Measurements from ENCODE around the gene GRIN2C. TPM values are rescaled to one million over a fixed set of nuclear protein-coding genes. Genes with fewer than 3 reads are reported as not detected.

The GRIN2C gene
- total RNA-seq, 1 donor from 2014 or later: 0.02 TPM

- DNase-seq (ENCODE audit: low read depth, low spot score): no peak
- H3K4me3 Mint-ChIP-seq: no peak overlapping the region
- no peaks in the 10 kb centered on the region for H3K4me1 Mint-ChIP-seq
- H3K27me3 Mint-ChIP-seq (ENCODE audit: low read depth): no peaks in the 10 kb centered on the region
- TF ChIP-seq CTCF (conservative IDR thresholded peaks at IDR 0.05): no peak
- H3K36me3 Mint-ChIP-seq (ENCODE audit: low read depth): peaks cover 2% of the 10 kb centered on the region
- no peaks in the 10 kb centered on the region for H3K9me3 Mint-ChIP-seq
- no peak overlapping the region for H3K27ac Mint-ChIP-seq (ENCODE audit: unreplicated experiment)
These were observed 60.6 kb downstream of the GRIN2C start for GRCh38 chr17:74799097-74799496.

GRCh38 chr17:74798239-74798707 lies 61.4 kb downstream of the GRIN2C start:
- Mint-ChIP-seq H3K27ac (ENCODE audit: unreplicated experiment) (peak overlapping the region; percentile 35), H3K4me1 (no peaks in the 10 kb centered on the region), H3K27me3 (ENCODE audit: low read depth) (no peaks in the 10 kb centered on the region), H3K9me3 (no peaks in the 10 kb centered on the region), H3K36me3 (ENCODE audit: low read depth) (peaks cover 2% of the 10 kb centered on the region), H3K4me3 (no peak overlapping the region)
- DNase-seq (ENCODE audit: low read depth, low spot score): no peak
- TF ChIP-seq CTCF (conservative IDR thresholded peaks at IDR 0.05): no peak

DNA sequence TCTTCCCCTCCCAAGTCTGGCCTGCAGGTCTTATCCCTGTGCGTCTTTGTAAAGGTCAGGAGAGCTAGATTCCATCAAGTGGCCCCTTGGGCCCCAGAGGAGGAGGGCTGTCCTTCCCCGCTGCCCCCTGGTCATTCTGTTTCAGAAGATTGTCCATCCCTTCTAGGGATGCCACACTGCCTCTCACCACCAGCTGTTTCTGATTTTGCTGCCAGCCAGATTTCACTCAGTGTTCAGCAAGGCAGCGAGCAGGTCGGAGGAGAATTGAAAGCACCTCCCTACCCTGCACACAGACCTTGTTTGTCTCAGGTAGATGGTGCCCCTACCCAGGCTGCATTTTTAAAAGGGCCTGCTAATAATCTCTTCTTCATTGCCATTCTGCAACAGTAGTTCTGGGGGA lies 61.9 kb downstream of the GRIN2C start:
- DNase-seq (ENCODE audit: low read depth, low spot score): no peak
- no peaks in the 10 kb centered on the region for H3K27me3 Mint-ChIP-seq (ENCODE audit: low read depth)
- H3K27ac Mint-ChIP-seq (ENCODE audit: unreplicated experiment): no peak overlapping the region
- peaks cover 2% of the 10 kb centered on the region for H3K36me3 Mint-ChIP-seq (ENCODE audit: low read depth)
- no peak overlapping the region for H3K4me3 Mint-ChIP-seq
- no peaks in the 10 kb centered on the region for H3K4me1 Mint-ChIP-seq
- H3K9me3 Mint-ChIP-seq: no peaks in the 10 kb centered on the region
- TF ChIP-seq CTCF (conservative IDR thresholded peaks at IDR 0.05): no peak

DNA sequence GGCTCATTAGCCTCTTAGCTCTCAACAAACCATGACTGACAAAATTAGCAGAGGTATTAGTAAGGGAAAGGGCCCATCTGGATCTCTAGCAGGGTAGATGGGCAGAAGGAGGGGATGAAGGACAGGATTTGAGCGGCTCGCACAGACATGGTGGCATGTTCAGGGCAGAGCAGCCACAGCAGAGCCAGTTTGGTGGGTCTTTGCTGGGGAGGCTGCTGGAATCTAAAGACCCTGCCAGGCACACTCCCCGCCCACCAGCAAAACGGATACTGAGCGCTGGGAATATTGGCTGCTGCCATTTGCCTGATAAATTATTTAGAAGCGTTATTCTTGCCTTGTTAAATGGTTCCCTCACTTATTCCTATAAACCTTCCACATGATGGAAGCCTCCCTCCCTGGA lies 62.8 kb downstream of the GRIN2C start:
- peak overlapping the region; percentile 36 for H3K27ac Mint-ChIP-seq (ENCODE audit: unreplicated experiment)
- TF ChIP-seq CTCF (conservative IDR thresholded peaks at IDR 0.05): no peak
- no peaks in the 10 kb centered on the region for H3K9me3 Mint-ChIP-seq
- DNase-seq (ENCODE audit: low read depth, low spot score): no peak
- no peaks in the 10 kb centered on the region for H3K4me1 Mint-ChIP-seq
- H3K4me3 Mint-ChIP-seq: no peak overlapping the region
- H3K36me3 Mint-ChIP-seq (ENCODE audit: low read depth): peaks cover 2% of the 10 kb centered on the region
- H3K27me3 Mint-ChIP-seq (ENCODE audit: low read depth): no peaks in the 10 kb centered on the region

DNA sequence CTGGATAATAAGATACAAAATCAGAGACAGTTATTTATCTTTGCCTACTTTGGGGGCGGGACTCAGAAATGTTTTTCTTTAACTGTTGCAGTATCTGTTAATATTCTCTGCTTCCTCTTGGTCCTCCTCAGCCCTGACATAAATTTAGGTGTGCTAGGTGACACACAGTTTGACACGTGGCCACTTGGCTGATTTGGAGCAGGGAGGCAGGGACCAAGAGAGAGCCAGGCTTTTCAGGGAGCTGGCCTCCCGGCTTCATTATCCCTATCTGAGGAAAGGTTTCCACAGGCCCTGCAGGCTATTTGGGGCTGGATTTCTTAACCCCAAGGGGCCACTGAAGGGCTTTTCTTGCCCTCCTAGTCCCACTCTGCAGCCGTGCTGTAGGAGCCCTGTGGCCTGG lies 63.5 kb downstream of the GRIN2C start:
- peaks cover 6% of the 10 kb centered on the region for H3K36me3 Mint-ChIP-seq (ENCODE audit: low read depth)
- no peak for DNase-seq (ENCODE audit: low read depth, low spot score)
- H3K27ac Mint-ChIP-seq (ENCODE audit: unreplicated experiment): no peak overlapping the region
- no peaks in the 10 kb centered on the region for H3K9me3 Mint-ChIP-seq
- no peak overlapping the region for H3K4me3 Mint-ChIP-seq
- no peak for TF ChIP-seq CTCF (conservative IDR thresholded peaks at IDR 0.05)
- H3K27me3 Mint-ChIP-seq (ENCODE audit: low read depth): no peaks in the 10 kb centered on the region
- no peaks in the 10 kb centered on the region for H3K4me1 Mint-ChIP-seq
